GM21367 (cell line): ENCODE results near the gene MBOAT7.
A peak's percentile ranks its signal among the peaks of the same experiment; 100 is the strongest.

Experiments
- ATAC-seq: cut with Tn5 transposase; IDR thresholded peaks from one replicate; pipeline ENCODE4 v1.9.1; 2021; ENCODE audit not compliant: unreplicated experiment

MBOAT7 gene

GRCh38 chr19:54165222-54165621 is 24.2 kb downstream of the MBOAT7 start:
- no peak for ATAC-seq

DNA sequence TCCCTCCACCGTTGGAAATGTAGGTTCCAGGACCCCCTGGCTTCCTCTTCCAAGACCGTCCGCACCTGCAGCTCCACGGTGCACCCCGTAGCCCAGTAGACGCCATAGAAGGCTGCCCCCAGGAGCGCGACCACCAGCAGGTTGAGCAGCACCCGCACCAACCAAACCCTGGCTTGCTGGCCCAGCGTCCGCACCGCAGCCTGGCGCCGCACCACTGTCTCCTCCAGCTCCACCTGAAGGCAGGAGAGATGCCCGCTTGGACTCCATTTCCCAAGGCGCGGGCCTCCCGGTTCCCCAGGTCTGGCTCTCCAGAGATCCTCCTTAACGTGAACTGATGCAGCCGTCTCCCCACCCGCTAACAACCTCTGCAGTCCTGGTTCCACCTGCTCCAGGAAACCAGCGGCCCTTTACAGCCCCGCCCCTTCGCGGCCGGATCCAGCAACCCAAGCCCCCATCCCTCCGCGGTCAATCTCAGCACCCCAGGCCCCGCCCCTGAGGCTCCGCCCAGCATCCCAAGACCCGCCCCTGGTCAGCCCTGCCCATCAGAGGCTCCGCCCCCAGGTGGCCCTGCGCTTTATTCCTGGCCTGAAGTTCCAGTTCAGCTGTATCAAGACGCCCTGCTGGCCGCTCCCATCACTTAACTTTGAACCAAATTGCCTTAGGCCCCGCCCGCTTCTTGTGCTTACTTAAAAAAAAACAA is 24.9 kb downstream of the MBOAT7 start:
- no peak for ATAC-seq

GRCh38 chr19:54162884-54163283 is 26.5 kb downstream of the MBOAT7 start:
- ATAC-seq, result no peak

- ATAC-seq, result no peak
Measured at GRCh38 chr19:54162241-54162805, 27.1 kb downstream of the MBOAT7 start.

GRCh38 chr19:54160854-54161253 is 28.5 kb downstream of the MBOAT7 start:
- no peak for ATAC-seq

DNA sequence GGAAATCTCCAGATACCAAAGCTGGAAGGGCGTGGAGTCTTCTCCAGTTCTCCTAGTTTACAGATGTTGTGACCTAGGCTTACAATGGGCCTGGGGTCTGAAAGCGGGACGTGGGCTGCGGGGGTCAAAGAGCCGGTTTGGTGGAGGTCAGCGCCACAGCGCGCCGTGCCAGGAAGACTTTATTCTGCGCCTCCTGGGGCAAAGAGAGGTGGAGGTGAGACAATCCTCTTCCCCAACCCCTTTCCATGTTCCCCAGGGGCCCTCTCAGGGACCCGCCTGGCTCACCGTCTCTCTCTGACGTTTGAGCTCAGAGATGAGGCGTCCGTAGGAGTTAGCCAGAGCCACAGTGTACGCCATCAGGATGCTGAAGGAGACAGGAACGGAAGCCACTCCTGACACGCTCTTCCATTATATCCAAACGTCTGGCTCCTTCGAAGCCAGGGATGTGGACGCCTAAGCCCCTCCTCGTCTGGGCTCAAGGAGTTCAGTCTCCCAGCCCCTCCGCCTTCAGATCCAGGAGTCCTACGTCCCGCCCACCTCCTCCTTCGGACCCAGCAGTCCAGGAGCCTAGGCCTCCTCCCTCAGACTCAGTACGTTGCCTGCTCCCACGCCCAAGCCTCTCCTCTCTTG is 29.1 kb downstream of the MBOAT7 start:
- no peak for ATAC-seq

DNA sequence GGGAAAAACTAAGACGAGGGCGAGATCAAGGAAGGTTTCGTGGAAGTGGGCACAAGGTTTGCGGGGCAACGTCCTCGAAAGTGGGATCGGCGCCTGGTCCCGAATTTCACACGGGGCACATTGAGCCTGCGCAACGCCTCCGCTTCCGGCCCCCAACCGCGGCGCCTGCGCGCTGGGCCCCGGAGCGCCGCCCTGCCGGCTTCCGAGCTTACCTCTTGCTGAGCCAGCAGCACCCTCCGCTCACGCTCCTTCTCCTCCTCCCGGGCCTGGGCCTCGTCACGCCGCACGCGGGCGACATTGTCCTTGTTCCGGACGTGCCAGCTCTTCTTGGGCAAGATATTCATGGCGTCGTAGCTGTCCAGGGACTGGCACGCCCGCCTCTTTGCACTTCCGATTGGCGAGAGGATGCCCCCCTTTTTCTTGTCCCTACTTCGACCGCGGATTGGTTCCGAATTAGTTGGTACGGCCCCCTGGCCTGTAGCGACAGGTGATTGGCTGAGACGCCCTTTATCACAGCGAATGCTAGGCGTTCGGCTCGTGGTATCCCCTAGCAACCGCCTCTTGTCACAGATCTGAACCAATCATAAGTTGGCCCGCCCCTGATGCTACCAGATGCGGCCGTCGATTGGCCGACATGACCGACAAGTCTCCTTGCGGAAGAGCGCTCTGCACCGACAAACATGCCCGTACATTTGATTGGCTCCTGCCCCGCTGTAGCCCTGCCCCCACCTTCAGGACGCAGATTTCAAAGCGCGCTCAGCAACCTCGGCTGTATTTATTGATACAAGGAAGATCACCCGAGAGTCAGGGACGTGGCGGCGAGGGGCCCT is 29.8 kb downstream of the MBOAT7 start, which contains the start of gene LENG1:
TSS of gene LENG1 (minus strand) at position 370 of the 830 bp plus-strand sequence. CDS start at position 344, 26 bp downstream.
- ATAC-seq, result peak; percentile 78

DNA sequence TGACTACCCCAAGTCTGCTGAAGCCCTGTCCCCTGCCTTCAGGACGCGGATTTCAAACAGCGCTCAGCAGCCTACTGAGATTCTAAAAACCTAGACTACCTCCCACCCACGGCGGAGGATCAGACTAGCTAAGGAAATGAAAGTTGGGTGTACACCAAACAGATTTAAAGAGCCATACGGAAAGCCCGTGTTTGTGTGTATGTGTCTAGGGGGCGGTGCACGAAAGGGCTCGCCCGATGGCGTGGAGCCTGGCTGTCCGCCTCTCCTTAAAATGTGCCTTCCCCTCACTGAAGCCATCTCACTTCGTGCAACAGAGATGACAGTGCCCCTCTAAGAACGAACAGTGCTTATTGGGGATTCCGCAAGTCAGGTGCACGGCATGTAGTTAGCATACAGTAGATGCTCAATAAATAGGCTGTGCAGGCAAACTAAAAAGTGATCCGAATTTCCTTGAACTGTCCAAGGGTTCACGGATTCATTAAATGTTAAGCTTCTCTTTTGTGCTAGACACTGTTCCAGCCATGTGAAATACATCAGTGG is 30.5 kb downstream of the MBOAT7 start:
- ATAC-seq, result no peak

GRCh38 chr19:54156953-54157352 is 32.4 kb downstream of the MBOAT7 start:
- no peak for ATAC-seq

DNA sequence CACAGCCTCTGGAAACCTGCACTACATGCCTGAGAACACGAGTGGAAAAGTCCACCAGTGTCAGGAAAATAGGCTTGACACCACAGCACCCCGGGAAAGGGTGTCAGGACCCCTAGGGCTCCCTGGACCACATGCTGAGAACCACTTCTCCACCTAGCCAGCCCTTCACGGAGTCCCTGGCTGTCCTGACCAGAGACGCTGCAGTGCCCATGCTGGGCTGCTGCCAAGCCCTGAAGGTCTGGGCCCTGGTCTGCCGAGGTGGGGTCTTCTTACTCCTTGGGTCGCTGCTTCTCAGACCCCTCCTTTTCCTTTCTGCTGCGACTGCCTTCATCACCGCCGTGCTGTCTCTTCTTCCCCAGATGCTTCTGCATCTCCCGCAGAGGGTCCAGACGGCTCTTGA is 32.9 kb downstream of the MBOAT7 start:
- no peak for ATAC-seq

DNA sequence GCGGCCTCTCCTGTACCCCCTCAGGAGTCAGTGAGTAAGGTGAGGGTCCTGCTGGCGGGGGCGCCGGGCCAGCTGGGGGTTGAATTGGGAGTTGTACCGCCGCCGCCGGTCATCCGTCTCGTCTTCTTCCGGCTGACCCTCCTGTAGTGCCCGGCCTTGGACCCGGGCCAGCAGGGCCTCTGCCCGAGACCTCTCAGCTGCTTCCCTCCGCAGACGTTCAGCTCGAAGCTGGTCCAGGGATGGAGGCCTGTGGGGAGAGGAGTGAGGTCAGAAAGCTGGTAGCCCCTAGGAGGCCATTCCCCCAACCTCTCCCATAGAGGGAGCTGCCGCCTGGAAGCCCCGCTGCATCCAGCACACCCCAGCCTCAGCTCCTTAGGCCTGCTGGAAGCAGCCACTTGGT is 33.7 kb downstream of the MBOAT7 start:
- no peak for ATAC-seq

DNA sequence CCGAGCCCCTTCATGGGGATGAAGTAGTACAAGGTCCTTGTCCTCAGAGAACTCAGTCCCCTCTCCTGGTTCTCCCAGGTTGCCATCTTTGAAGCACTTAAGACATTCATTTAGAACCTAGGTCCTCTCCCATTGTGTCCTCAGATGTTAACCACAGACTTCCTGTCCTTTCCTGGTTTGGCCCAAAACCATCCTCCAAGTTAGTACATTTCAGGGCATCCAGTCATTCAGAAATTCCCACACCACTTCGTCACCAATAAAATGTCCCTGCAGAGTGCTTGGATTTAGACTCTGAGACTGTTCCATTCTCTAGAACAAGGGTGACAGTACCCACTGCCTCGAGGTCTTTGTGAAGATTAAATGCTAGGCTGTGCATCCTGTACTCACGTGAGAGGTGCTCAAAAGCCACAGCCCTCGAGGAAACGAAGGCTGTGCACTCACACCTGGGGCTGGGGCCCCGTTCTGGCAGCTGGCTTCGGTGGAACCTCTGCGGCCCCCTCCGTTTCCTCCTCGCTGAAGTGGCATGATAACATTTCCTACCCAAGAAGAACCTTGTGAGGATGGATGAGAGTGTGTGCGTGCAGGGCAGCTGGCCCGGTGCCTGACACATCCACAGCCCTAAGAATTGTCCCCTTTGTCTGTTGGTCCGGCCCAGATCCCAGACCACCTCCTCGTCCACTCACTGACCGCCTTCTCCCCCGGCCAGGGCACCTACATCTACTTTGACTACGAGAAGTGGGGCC is 34.6 kb downstream of the MBOAT7 start:
- ATAC-seq, result no peak

GRCh38 chr19:54153731-54154326 is 35.6 kb downstream of the MBOAT7 start:
- ATAC-seq, result no peak

GRCh38 chr19:54152878-54153524 is 36.4 kb downstream of the MBOAT7 start:
- ATAC-seq, result no peak

DNA sequence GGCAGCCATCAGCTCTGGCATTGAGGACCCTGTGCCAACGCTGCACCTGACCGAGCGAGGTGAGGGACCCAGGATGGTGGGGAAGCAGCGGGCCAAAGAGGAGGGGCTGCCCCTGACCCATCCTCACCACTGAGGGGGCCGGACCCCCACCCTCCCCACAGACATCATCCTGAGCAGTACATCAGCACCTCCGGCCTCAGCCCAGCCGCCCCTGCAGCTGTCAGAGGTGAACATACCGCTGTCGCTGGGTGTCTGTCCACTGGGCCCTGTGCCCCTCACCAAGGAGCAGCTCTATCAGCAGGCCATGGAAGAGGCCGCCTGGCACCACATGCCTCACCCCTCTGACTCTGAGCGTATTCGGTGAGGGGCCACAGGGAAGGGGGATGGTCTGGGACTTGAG is 37.1 kb downstream of the MBOAT7 start:
- ATAC-seq, result no peak

DNA sequence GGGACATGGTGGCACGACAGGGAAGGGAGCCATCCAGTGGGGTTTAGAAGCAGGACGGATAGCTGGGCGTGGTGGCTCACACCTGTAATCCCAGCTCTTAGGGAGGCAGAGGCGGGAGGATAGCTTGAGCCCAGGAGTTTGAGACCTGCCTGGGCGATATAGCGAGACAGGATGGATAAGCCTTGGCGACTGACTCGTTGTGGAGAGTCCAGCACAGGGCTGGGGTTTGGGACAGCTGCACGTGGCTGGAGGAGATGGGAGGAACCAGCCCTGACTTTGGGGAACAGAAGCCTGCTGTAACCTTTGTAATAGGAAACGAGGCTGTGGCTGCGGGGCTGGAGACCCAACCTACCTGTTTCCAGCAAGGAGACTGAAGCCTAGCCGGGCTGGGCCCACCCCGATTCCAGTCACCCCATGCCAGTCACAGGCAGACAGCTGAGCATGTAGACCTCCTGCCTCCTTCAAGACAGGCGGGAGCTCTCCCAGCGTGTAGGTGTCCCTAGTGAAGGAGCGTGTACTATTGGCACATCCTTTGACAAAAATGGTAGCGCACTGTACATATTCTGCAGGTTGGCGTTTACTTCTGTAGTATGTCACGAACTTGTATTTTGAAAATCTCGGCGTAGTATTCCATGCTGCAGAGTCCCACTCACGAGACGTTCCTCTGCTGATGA is 37.9 kb downstream of the MBOAT7 start:
- no peak for ATAC-seq

DNA sequence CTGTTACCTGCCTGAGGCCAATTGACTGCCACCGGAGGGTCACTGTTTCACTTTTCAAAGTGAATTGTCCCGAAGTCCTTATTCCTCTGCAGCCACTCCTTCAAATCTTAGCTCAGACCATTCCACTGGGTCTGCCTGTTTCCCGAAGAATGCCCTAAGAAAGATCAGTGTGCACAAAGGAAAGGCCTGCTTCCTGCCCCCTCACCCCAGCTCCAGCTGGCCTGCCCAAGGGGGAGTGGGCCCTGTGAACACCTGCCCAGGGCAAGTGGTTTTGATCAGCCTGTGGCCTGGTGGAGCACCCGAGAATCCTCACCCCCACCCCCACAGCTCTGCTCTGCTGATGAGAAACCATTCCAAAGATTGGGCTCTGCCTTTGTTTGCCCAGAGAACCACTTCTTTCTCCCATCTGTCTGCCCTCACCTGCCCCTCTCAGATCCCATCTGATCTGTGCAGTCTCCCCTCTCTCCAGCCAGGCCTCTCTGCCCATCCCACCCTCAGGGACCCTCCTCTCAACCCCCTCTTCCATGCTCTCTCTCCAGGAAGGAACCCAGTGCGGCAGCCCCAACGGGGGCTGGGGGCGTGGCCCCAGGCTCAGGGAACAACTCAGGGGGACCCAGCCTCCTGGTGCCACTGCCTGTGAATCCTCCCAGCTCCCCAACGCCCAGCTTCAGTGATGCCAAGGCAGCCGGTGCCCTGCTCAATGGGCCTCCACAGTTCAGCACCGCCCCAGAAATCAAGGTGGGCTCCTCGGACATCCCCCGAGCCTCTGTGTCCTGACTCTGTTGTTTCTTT is 40.2 kb downstream of the MBOAT7 start:
- ATAC-seq, result no peak

- ATAC-seq, result no peak
Measured at GRCh38 chr19:54148158-54148557, 41.2 kb downstream of the MBOAT7 start.
